ENCODE results near the gene ZNF296. TPM values are rescaled to one million over a fixed set of nuclear protein-coding genes. Genes with fewer than 3 reads are reported as not detected.

Gene ZNF296
- total RNA-seq, 1 donor from 2014 or later: 0.12 TPM

GRCh38 chr19:45098521-45099466 is 22.5 kb upstream of the ZNF296 start:
- DNase-seq (ENCODE audit: low spot score): no peak
- Mint-ChIP-seq H3K4me1 (ENCODE audit: low read depth) (peaks cover 73% of the 10 kb centered on the region), H3K27ac (ENCODE audit: unreplicated experiment) (peak overlapping the region; percentile 94), H3K9me3 (ENCODE audit: low read depth) (no peaks in the 10 kb centered on the region), H3K36me3 (ENCODE audit: low read depth) (no peaks in the 10 kb centered on the region), H3K4me3 (ENCODE audit: unreplicated experiment) (peak overlapping the region; percentile 25), H3K27me3 (ENCODE audit: low read depth) (no peaks in the 10 kb centered on the region)
- peak; percentile 10 for TF ChIP-seq CTCF (IDR thresholded peaks at IDR 0.05)

- H3K4me1 Mint-ChIP-seq (ENCODE audit: low read depth): peaks cover 70% of the 10 kb centered on the region
- no peak for TF ChIP-seq CTCF (IDR thresholded peaks at IDR 0.05)
Measured at GRCh38 chr19:45097776-45098520, 21.7 kb upstream of the ZNF296 start.

GRCh38 chr19:45097450-45097775 is 21.1 kb upstream of the ZNF296 start:
- Mint-ChIP-seq H3K36me3 (ENCODE audit: low read depth) (no peaks in the 10 kb centered on the region), H3K4me3 (ENCODE audit: unreplicated experiment) (no peak overlapping the region), H3K27me3 (ENCODE audit: low read depth) (no peaks in the 10 kb centered on the region), H3K4me1 (ENCODE audit: low read depth) (peaks cover 71% of the 10 kb centered on the region), H3K9me3 (ENCODE audit: low read depth) (no peaks in the 10 kb centered on the region), H3K27ac (ENCODE audit: unreplicated experiment) (peak overlapping the region; percentile 94)
- DNase-seq (ENCODE audit: low spot score): no peak
- TF ChIP-seq CTCF (IDR thresholded peaks at IDR 0.05): no peak

More at GRCh38 chr19:45097776-45098520, 21.7 kb upstream of the ZNF296 start:
- Mint-ChIP-seq H3K36me3 (ENCODE audit: low read depth) (no peaks in the 10 kb centered on the region), H3K4me3 (ENCODE audit: unreplicated experiment) (peak overlapping the region; percentile 16), H3K27me3 (ENCODE audit: low read depth) (no peaks in the 10 kb centered on the region), H3K9me3 (ENCODE audit: low read depth) (no peaks in the 10 kb centered on the region), H3K27ac (ENCODE audit: unreplicated experiment) (peak overlapping the region; percentile 94)
- no peak for DNase-seq (ENCODE audit: low spot score)

GRCh38 chr19:45096700-45097099 is 20.4 kb upstream of the ZNF296 start:
- Mint-ChIP-seq H3K36me3 (ENCODE audit: low read depth) (no peaks in the 10 kb centered on the region), H3K4me3 (ENCODE audit: unreplicated experiment) (no peak overlapping the region), H3K27me3 (ENCODE audit: low read depth) (no peaks in the 10 kb centered on the region), H3K4me1 (ENCODE audit: low read depth) (peaks cover 75% of the 10 kb centered on the region), H3K27ac (ENCODE audit: unreplicated experiment) (peak overlapping the region; percentile 94), H3K9me3 (ENCODE audit: low read depth) (no peaks in the 10 kb centered on the region)
- no peak for DNase-seq (ENCODE audit: low spot score)
- TF ChIP-seq CTCF (IDR thresholded peaks at IDR 0.05): no peak

Measured in chondrocyte (in vitro differentiated cells).